Loucy (cell line): ENCODE measurements around the gene SNRNP70.

Experiments
- EZH2phosphoT487 ChIP-seq: fragments of 200-600 bp; IDR thresholded peaks from 2 replicates; pipeline ENCODE4 v1.6.1; 2018; ENCODE audit warnings: antibody characterized with exemption, mild to moderate bottlenecking, moderate library complexity, borderline replicate concordance
- TF ChIP-seq, protein P1 (sequence below): fragments of 200-600 bp; sonication (generic); conservative IDR thresholded peaks from 2 replicates; pipeline ENCODE4 v1.5.1; 2014; ENCODE audit warnings: mild to moderate bottlenecking, antibody characterized with exemption, low read length

GRCh38 chr19:49094505-49095482 is 9.5 kb downstream of the SNRNP70 start:
- TF ChIP-seq, protein P1, sequence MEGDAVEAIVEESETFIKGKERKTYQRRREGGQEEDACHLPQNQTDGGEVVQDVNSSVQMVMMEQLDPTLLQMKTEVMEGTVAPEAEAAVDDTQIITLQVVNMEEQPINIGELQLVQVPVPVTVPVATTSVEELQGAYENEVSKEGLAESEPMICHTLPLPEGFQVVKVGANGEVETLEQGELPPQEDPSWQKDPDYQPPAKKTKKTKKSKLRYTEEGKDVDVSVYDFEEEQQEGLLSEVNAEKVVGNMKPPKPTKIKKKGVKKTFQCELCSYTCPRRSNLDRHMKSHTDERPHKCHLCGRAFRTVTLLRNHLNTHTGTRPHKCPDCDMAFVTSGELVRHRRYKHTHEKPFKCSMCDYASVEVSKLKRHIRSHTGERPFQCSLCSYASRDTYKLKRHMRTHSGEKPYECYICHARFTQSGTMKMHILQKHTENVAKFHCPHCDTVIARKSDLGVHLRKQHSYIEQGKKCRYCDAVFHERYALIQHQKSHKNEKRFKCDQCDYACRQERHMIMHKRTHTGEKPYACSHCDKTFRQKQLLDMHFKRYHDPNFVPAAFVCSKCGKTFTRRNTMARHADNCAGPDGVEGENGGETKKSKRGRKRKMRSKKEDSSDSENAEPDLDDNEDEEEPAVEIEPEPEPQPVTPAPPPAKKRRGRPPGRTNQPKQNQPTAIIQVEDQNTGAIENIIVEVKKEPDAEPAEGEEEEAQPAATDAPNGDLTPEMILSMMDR: no peak
- TF ChIP-seq EZH2phosphoT487: no peak
